Caco-2 (cell line): ENCODE results near the gene CTIF. TPM values are rescaled to one million over a fixed set of nuclear protein-coding genes. Genes with fewer than 3 reads are reported as not detected.

Source experiments
- BruUV-seq: library from RNA; stranded (reverse); fragments of 400-500 nt; replicated peaks from 2 replicates; lab custom pipeline; 2021; lab: Mats Ljungman, UMichigan
- CTCF ChIA-PET: fragments of 300-600 bp; sonication (Branson Sonifier 250); formaldehyde crosslinking; loops from one replicate; lab custom pipeline; 2022; ENCODE audit warnings: antibody characterized with exemption; lab: Charles Lee
- POLR2A ChIA-PET: fragments of 300-600 bp; sonication (Branson Sonifier 250); formaldehyde crosslinking; loops from one replicate; lab custom pipeline; 2022; ENCODE audit warnings: antibody characterized with exemption; lab: Charles Lee
- DNase-seq, 2 experiments: peaks; one replicate each; pipeline versions ENCODE4 v3.0.0 to v3.0.0-alpha.2; 2020 to 2022
- H3K27me3 ChIP-seq: replicated peaks from 2 replicates; pipeline ENCODE4 v1.6.0; 2011; ENCODE audit warnings: low read length; ENCODE audit not compliant: control insufficient read depth, insufficient read depth
- H3K36me3 ChIP-seq: 2 replicates; pipeline ENCODE4 v1.5.1; 2011; ENCODE audit warnings: low read length; ENCODE audit not compliant: control insufficient read depth, insufficient read depth
- H3K4me1 ChIP-seq: fragments of 250-450 bp; sonication (Bioruptor Pico); 2 replicates; pipeline ENCODE4 v1.5.1; 2020; ENCODE audit warnings: mild to moderate bottlenecking
- H3K4me3 ChIP-seq: 2 replicates; pipeline ENCODE4 v1.5.1; 2011; ENCODE audit warnings: low read depth, mild to moderate bottlenecking, control low read depth, low read length
- H3K9me3 ChIP-seq: fragments of 250-450 bp; sonication (Bioruptor Pico); 2 replicates; pipeline ENCODE4 v1.5.1; 2020; ENCODE audit warnings: mild to moderate bottlenecking, moderate library complexity
- H3K27ac Mint-ChIP-seq: one replicate; pipeline ENCODE4 v1.8.0; 2022; ENCODE audit warnings: mixed read lengths; ENCODE audit not compliant: unreplicated experiment
- H3K27me3 Mint-ChIP-seq: one replicate; pipeline ENCODE4 v1.8.0; 2022; ENCODE audit warnings: mixed read lengths; ENCODE audit not compliant: insufficient read depth, unreplicated experiment
- H3K36me3 Mint-ChIP-seq: one replicate; pipeline ENCODE4 v1.8.0; 2022; ENCODE audit warnings: mild to moderate bottlenecking, mixed read lengths; ENCODE audit not compliant: insufficient read depth, unreplicated experiment
- H3K4me1 Mint-ChIP-seq: one replicate; pipeline ENCODE4 v1.8.0; 2022; ENCODE audit warnings: low read depth, mixed read lengths; ENCODE audit not compliant: unreplicated experiment
- H3K4me3 Mint-ChIP-seq: one replicate; pipeline ENCODE4 v1.8.0; 2022; ENCODE audit warnings: mild to moderate bottlenecking, moderate library complexity, mixed read lengths; ENCODE audit not compliant: unreplicated experiment
- H3K9me3 Mint-ChIP-seq: one replicate; pipeline ENCODE4 v1.8.0; 2022; ENCODE audit warnings: mixed read lengths; ENCODE audit not compliant: unreplicated experiment
- CTCF ChIP-seq, 2 experiments: fragments of 200-600 bp in 1 of 2; IDR thresholded peaks; 1 replicate in 1 of 2; 2 replicates in 1 of 2; pipeline versions ENCODE4 v1.5.1 to v1.8.0; 2011 to 2022; ENCODE audit warnings: antibody characterized with exemption in 1 of 2, control low read depth in 1 of 2, inconsistent platforms in 1 of 2, low read depth in 1 of 2, low read length in 1 of 2, mild to moderate bottlenecking in 1 of 2, moderate library complexity in 1 of 2; ENCODE audit not compliant: insufficient read depth in 1 of 2, severe bottlenecking in 1 of 2, unreplicated experiment in 1 of 2
- intact Hi-C: fragments of 100-400 bp; cut with micrococcal nuclease; formaldehyde crosslinking; loops from one replicate; pipeline ENCODE4 v1.10.0; 2022; ENCODE audit not compliant: unreplicated experiment
- total RNA-seq: library from RNA; stranded (reverse); gene quantifications from 2 replicates; pipeline ENCODE4 v1.2.3, GENCODE V29; 2022

The CTIF gene
- total RNA-seq, 1 experiment from 2014 or later = 19.9 TPM

- CTCF ChIA-PET = no interaction called here
- Histone ChIP-seq H3K4me3 (no peak overlapping the region), H3K9me3 (no peaks in the 10 kb centered on the region), H3K27me3 (no peaks in the 10 kb centered on the region), H3K4me1 (no peaks in the 10 kb centered on the region), H3K36me3 (no peaks in the 10 kb centered on the region)
- POLR2A ChIA-PET = no interaction called here
- Mint-ChIP-seq H3K36me3 (peaks cover 5% of the 10 kb centered on the region), H3K9me3 (no peaks in the 10 kb centered on the region), H3K4me3 (no peak overlapping the region), H3K27me3 (no peaks in the 10 kb centered on the region), H3K27ac (no peak overlapping the region), H3K4me1 (no peaks in the 10 kb centered on the region)
- intact Hi-C loops = loop anchor here (10.0 kb wide), 1 partner anchor 185 kb away; no protein-coding TSS in a partner anchor
- BruUV-seq = no TSS peak
- DNase-seq = no peak
- no peak for TF ChIP-seq CTCF (IDR thresholded peaks at IDR 0.05; ENCODE audit: insufficient read depth in 1 of 2, low read depth in 1 of 2, low read length in 1 of 2, severe bottlenecking in 1 of 2, unreplicated experiment in 1 of 2)
Measured at GRCh38 chr18:48729404-48729803, 190.6 kb downstream of the CTIF start.

- Histone ChIP-seq H3K27me3 (no peaks in the 10 kb centered on the region), H3K36me3 (no peaks in the 10 kb centered on the region), H3K9me3 (no peaks in the 10 kb centered on the region), H3K4me1 (no peaks in the 10 kb centered on the region), H3K4me3 (no peak overlapping the region)
- H3K4me3 Mint-ChIP-seq = no peak overlapping the region
- H3K9me3 Mint-ChIP-seq = no peaks in the 10 kb centered on the region
- H3K27ac Mint-ChIP-seq = no peak overlapping the region
- H3K36me3 Mint-ChIP-seq = peaks cover 5% of the 10 kb centered on the region
- intact Hi-C loops = no loop called here
- peaks cover 3% of the 10 kb centered on the region for H3K4me1 Mint-ChIP-seq
- ChIA-PET CTCF (no interaction called here), POLR2A (no interaction called here)
- no TSS peak for BruUV-seq
- H3K27me3 Mint-ChIP-seq = no peaks in the 10 kb centered on the region
- DNase-seq = no peak
- TF ChIP-seq CTCF (IDR thresholded peaks at IDR 0.05; ENCODE audit: insufficient read depth in 1 of 2, low read depth in 1 of 2, low read length in 1 of 2, severe bottlenecking in 1 of 2, unreplicated experiment in 1 of 2) = no peak
Measured at GRCh38 chr18:48730010-48730409, 191.2 kb downstream of the CTIF start.

- H3K4me3 Mint-ChIP-seq = no peak overlapping the region
- Histone ChIP-seq H3K9me3 (no peaks in the 10 kb centered on the region), H3K4me1 (no peaks in the 10 kb centered on the region), H3K4me3 (no peak overlapping the region), H3K27me3 (no peaks in the 10 kb centered on the region), H3K36me3 (no peaks in the 10 kb centered on the region)
- H3K4me1 Mint-ChIP-seq = peaks cover 7% of the 10 kb centered on the region
- TF ChIP-seq CTCF (IDR thresholded peaks at IDR 0.05; ENCODE audit: insufficient read depth in 1 of 2, low read depth in 1 of 2, low read length in 1 of 2, severe bottlenecking in 1 of 2, unreplicated experiment in 1 of 2) = no peak
- no peaks in the 10 kb centered on the region for H3K27me3 Mint-ChIP-seq
- intact Hi-C loops = no loop called here
- no TSS peak for BruUV-seq
- H3K27ac Mint-ChIP-seq = no peak overlapping the region
- H3K9me3 Mint-ChIP-seq = no peaks in the 10 kb centered on the region
- H3K36me3 Mint-ChIP-seq = peaks cover 5% of the 10 kb centered on the region
- DNase-seq = no peak
- ChIA-PET CTCF (no interaction called here), POLR2A (no interaction called here)
Measured at GRCh38 chr18:48732767-48733424, 194.1 kb downstream of the CTIF start.
